ENCODE data around the gene IL13RA1. TPM values are rescaled to one million over a fixed set of nuclear protein-coding genes. Genes with fewer than 3 reads are reported as not detected.

The IL13RA1 gene
- total RNA-seq, 1 donor from 2014 or later: 29.9 TPM

DNA sequence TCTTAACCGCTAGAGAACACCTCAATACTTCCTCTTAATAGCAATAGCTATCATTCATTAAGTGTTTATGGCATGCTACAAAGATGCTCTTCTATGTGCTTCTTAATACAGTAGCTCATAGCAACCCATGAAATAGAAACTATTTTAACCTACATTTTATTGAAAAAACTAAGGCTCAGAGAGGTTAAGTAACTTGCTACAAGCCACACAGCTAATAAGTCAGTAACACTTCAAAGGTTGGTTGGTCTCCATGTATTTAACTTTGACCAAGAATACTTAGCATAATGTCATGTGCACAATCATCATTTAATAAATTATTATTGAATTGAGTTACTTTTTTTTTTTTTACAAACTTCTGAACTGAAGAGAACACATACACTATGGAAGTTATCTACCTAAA, 36.1 kb downstream of the IL13RA1 start:
- H3K4me1 Mint-ChIP-seq (ENCODE audit: low read depth): no peaks in the 10 kb centered on the region

DNA sequence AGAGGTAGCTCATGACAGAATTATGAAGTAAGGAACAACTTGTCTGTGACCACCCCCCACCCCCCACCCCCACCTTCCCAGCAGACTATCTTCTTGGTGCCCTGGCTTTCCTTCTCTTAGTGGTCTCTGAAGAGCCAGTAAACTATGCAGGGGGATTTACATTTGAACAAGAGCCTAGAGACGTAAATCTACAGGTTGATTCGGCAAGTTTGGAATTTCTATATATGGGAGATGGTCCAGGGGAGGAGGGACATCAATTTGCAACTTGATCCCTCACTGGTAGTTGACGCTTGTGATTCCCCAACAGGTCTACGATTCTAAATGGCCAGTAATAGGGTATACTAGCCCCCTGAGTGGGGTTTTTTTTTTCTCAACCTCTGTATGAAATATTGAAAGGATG, 36.7 kb downstream of the IL13RA1 start:
- H3K9me3 Mint-ChIP-seq (ENCODE audit: low read depth): peaks cover 8% of the 10 kb centered on the region
- H3K27me3 Mint-ChIP-seq: no peaks in the 10 kb centered on the region
- no peak overlapping the region for H3K4me3 Mint-ChIP-seq (ENCODE audit: low read depth)
- peaks cover 2% of the 10 kb centered on the region for H3K36me3 Mint-ChIP-seq (ENCODE audit: insufficient read depth)
- no peaks in the 10 kb centered on the region for H3K4me1 Mint-ChIP-seq (ENCODE audit: low read depth)
- no peak for DNase-seq (ENCODE audit: low spot score, unreplicated experiment)
- no peak overlapping the region for H3K27ac Mint-ChIP-seq
- TF ChIP-seq, protein P1, sequence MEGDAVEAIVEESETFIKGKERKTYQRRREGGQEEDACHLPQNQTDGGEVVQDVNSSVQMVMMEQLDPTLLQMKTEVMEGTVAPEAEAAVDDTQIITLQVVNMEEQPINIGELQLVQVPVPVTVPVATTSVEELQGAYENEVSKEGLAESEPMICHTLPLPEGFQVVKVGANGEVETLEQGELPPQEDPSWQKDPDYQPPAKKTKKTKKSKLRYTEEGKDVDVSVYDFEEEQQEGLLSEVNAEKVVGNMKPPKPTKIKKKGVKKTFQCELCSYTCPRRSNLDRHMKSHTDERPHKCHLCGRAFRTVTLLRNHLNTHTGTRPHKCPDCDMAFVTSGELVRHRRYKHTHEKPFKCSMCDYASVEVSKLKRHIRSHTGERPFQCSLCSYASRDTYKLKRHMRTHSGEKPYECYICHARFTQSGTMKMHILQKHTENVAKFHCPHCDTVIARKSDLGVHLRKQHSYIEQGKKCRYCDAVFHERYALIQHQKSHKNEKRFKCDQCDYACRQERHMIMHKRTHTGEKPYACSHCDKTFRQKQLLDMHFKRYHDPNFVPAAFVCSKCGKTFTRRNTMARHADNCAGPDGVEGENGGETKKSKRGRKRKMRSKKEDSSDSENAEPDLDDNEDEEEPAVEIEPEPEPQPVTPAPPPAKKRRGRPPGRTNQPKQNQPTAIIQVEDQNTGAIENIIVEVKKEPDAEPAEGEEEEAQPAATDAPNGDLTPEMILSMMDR (IDR thresholded peaks at IDR 0.05; ENCODE audit: unreplicated experiment): no peak

More for the DNA sequence above, 36.1 kb downstream of the IL13RA1 start:
- no peak overlapping the region for H3K4me3 Mint-ChIP-seq (ENCODE audit: low read depth)
- peaks cover 7% of the 10 kb centered on the region for H3K9me3 Mint-ChIP-seq (ENCODE audit: low read depth)
- TF ChIP-seq, protein P1 (IDR thresholded peaks at IDR 0.05; ENCODE audit: unreplicated experiment): no peak
- no peaks in the 10 kb centered on the region for H3K27me3 Mint-ChIP-seq
- H3K27ac Mint-ChIP-seq: no peak overlapping the region
- peaks cover 2% of the 10 kb centered on the region for H3K36me3 Mint-ChIP-seq (ENCODE audit: insufficient read depth)
- DNase-seq (ENCODE audit: low spot score, unreplicated experiment): no peak

DNA sequence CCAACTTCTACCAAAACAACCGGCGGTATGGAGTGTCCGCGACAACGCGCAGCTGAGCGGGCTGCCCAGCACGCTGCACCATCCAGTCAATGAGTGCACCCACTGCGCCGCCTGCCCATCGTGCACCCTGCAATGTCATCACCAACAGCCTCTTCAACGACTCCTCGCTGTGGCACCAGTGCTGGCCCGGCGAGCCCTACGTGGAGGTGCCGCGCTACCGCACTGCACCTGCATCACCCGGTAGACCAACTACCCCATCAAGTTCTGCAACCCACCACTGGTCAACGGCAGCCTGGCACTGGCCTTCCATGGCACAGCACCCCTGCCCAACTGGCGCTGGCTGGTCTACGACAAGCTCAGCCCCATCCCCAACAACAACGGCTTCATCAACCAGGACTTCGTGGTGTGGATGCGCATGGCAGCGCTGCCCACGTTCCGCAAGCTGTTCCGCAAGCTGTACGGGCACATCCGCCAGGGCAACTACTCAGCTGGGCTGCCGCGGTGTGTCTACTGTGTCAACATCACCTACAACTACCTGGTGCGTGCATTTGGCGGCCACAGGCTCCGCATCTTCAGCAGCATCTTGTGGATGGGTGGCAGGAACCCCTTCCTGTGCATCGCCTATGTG, 42.8 kb downstream of the IL13RA1 start:
- Mint-ChIP-seq H3K27ac (no peak overlapping the region), H3K27me3 (no peaks in the 10 kb centered on the region), H3K9me3 (ENCODE audit: low read depth) (peaks cover 15% of the 10 kb centered on the region), H3K4me3 (ENCODE audit: low read depth) (no peak overlapping the region), H3K4me1 (ENCODE audit: low read depth) (peaks cover 1% of the 10 kb centered on the region), H3K36me3 (ENCODE audit: insufficient read depth) (peaks cover 10% of the 10 kb centered on the region)
- DNase-seq (ENCODE audit: low spot score, unreplicated experiment): no peak
- TF ChIP-seq, protein P1 (IDR thresholded peaks at IDR 0.05; ENCODE audit: unreplicated experiment): no peak

DNA sequence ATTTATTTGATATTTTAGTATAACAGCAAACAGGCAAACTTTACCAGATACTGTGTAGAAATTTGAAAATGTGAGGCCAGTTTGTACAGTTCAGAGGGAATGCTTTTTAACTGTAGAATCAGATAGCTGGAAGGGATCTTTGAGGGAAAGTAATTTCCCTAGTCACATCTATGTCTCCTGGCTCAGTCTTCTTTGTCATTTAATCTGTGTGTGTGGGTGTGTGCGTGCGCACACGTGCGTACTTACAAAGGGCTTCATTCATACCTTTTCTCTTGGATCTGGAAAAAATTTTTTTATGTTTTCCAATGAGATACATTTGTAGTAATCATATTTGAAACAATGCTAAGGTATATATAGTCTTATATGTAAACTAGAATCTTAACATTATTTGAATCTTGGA, 44.6 kb downstream of the IL13RA1 start:
- Mint-ChIP-seq H3K27ac (no peak overlapping the region), H3K9me3 (ENCODE audit: low read depth) (peaks cover 17% of the 10 kb centered on the region), H3K36me3 (ENCODE audit: insufficient read depth) (peaks cover 11% of the 10 kb centered on the region), H3K4me1 (ENCODE audit: low read depth) (peaks cover 1% of the 10 kb centered on the region), H3K27me3 (no peaks in the 10 kb centered on the region), H3K4me3 (ENCODE audit: low read depth) (no peak overlapping the region)
- no peak for DNase-seq (ENCODE audit: low spot score, unreplicated experiment)
- TF ChIP-seq, protein P1 (IDR thresholded peaks at IDR 0.05; ENCODE audit: unreplicated experiment): no peak

DNA sequence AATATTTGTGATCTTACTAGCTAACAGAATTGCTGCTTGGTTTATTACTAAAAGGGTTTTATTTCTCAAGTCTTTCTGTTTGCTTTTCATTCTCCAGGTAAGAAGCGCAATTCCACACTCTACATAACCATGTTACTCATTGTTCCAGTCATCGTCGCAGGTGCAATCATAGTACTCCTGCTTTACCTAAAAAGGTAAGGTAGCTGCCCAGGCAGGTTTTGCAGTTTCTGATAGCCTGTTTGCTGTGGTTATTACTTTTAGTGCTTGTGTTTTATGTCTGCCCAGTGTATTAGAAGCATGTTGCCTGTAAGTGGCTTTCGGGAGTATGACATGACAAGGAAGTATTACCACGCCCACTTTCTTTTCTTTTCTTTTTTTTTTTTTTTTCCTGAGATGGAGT, 46.4 kb downstream of the IL13RA1 start:
- peaks cover 17% of the 10 kb centered on the region for H3K9me3 Mint-ChIP-seq (ENCODE audit: low read depth)
- peaks cover 11% of the 10 kb centered on the region for H3K36me3 Mint-ChIP-seq (ENCODE audit: insufficient read depth)
- H3K27me3 Mint-ChIP-seq: no peaks in the 10 kb centered on the region
- no peak overlapping the region for H3K4me3 Mint-ChIP-seq (ENCODE audit: low read depth)
- TF ChIP-seq, protein P1 (IDR thresholded peaks at IDR 0.05; ENCODE audit: unreplicated experiment): no peak
- no peak for DNase-seq (ENCODE audit: low spot score, unreplicated experiment)
- H3K4me1 Mint-ChIP-seq (ENCODE audit: low read depth): peaks cover 1% of the 10 kb centered on the region
- no peak overlapping the region for H3K27ac Mint-ChIP-seq

All from progenitor cell of endocrine pancreas (in vitro differentiated cells).